Epidermal melanocyte (primary cell): ENCODE data around the gene PKDREJ.
A peak's percentile ranks its signal among the peaks of the same experiment; 100 is the strongest.
"Not testable (repeated sequence)": the region's sequence is repeated elsewhere in the genome, so short reads cannot be mapped to it uniquely, and the experiment has no call there.

Experiments used
- DNase-seq: peaks from one replicate; pipeline ENCODE4 v3.0.0; 2011; ENCODE audit warnings: low spot score; ENCODE audit not compliant: insufficient read length

Gene PKDREJ

GRCh38 chr22:46263216-46263590, at the start of gene PKDREJ:
Gene PKDREJ (minus strand): TSS chr22:46263343. CDS start chr22:46263322, 21 bp downstream.
- DNase-seq: no peak

GRCh38 chr22:46312848-46313247, 49.7 kb upstream of the PKDREJ start:
- not testable (repeated sequence) for DNase-seq

GRCh38 chr22:46312056-46312455, 48.9 kb upstream of the PKDREJ start:
- DNase-seq: no peak

DNA sequence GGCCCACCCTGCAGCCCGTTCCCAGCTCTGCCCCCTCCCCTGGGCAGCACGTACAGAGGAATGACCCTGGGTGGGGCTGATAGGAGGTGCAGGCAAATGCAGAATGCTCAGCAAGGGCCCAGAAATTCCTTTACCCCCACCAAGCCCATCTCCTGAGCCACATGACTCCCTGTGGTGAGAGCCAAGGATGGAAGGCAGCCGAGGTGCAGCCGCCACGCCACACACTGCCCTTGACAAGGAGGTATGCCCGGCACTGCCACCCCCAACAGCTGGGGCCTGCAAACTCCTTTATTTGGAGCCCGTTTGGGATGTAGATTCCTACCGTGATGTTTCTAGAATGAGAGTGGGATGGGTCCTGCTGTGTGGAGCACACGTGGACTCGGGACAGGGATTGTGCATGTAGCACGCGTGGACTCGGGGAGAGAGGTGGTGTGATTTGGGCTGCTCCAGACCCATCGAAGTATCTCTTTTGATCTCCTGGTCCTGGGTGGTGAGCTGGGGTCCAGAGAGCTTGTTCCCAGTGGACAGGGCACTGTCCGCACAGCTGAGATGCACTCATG, 46.5 kb upstream of the PKDREJ start:
- no peak for DNase-seq

DNA sequence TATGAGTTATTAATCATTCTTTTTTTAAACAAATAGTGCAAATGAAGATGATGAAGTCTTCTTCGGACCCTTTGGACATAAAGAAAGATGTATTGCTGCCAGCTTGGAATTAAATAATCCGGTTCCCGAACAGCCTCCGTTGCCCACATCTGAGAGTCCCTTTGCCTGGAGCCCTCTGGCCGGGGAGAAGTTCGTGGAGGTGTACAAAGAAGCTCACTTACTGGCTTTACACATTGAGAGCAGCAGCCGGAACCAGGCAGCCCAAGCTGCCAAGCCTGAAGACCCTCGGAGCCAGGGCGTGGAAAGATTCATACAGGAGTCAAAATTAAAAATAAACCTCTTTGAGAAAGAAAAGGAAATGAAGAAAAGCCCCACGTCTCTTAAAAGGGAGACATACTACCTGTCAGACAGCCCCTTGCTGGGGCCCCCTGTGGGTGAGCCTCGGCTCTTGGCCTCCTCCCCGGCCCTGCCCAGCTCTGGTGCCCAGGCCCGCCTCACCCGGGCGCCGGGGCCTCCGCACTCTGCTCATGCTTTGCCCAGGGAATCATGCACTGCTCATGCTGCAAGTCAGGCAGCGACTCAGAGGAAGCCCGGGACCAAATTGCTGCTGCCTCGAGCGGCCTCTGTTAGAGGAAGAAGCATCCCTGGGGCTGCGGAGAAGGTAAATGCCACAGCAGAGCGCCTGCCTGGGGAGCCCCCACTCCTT, 45.3 kb upstream of the PKDREJ start:
- no peak for DNase-seq

DNA sequence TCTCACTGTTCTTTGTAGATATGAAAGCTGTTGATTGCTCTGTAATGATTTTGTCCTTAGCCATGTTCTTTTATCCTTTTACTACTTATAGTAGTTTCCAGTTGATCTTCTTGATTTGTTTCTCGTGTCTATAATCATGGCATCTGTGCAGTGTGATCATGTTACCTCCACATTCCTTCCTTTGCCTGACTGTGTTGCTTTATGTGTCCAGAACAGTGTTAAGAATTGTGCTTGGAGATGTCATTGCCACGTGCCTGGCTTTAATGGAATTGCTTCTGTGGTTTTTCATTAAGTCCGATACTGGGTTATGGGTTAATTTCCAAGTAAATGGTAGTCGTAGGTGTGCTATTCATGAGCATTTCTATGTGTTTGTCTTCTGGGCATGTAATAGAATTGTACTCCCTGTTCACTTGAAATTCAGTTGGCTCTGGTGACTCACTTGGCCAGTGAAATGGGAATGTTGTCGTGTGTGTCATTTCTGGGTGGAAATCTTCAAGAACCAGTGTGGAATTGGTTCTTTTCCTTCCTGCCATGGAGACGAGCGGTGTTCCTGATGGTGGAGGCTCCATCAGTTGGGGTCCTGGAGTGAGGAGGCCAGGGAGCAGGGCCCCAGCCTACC, 40.3 kb upstream of the PKDREJ start:
- no peak for DNase-seq

- DNase-seq: no peak
Observed at GRCh38 chr22:46300491-46300890, 37.3 kb upstream of the PKDREJ start.

DNA sequence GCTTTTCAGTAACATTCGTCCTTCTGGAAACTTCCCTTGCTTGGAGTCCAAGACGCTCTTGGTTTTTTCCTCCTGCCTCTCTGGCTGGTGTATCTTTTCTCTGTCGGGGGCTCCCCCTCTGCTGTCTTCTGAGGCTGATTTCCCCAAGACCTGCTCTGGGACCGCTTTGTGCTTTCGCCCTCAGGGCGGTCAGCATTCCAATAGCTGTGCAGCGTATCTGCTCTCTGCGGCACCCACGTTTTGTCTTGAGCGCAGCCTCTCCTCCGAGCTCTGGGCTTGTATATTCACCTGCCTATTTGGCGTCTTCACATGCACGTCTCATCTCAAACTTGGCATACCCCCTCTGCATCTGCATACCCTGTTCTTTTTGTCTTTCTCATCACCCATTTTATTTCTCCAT, 36.0 kb upstream of the PKDREJ start:
- DNase-seq: no peak

DNA sequence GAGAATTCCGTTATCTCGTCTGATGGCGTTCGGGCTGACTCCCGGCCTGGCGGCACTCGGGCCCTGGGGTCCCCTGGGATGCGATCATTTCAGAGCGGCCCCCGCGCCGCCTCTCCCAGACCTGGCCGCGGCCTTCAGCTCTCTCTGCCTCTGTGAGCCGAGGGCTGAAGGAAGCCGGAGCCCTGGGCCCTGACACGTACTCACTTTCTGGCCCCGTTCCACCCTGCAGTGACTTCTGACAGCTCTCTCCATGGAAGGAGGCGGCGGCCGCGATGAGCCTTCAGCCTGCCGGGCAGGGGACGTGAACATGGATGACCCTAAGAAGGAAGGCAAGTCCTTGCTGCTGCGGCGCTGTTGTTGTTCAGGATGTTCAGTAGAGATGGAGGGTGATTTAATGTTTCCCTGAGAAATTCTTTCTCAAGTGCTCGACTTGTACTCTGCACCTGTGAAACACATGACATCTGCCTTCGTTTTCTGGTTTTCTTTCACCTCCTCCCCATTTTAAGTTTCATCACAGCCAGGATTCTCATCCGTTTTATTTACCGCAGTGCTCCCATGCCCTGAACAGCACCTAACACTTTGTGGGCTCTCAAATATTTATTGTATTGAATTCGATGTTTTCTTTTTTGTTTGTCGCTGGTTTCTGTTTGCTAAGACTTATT, 34.1 kb upstream of the PKDREJ start:
- no peak for DNase-seq

- DNase-seq: peak; percentile 99
Observed at GRCh38 chr22:46296257-46297150, 33.4 kb upstream of the PKDREJ start, which contains the start of gene GTSE1. Gene GTSE1 (plus strand): TSS chr22:46296870. CDS start chr22:46297401, 531 bp downstream.

- DNase-seq: no peak
Observed at GRCh38 chr22:46295277-46295971, 32.3 kb upstream of the PKDREJ start.

DNA sequence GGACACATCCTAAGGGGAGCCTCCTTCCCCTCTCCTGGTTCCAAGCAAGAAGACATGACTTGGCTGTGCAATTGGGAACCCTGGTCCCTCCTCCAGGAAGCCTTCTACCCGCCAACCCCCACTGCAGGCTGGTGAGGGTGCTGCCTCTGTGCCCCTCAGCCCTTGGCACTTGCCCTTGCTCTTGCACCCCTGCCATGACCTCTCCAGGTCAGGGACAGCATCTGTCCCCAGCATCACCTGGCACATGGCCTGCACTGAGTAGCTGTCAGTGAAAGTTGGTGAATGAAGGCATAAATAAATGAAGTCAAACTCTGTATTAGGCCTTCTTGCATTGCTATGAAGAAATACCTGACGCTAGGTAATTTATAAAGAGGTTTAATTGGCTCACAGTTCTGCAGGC, 31.6 kb upstream of the PKDREJ start:
- no peak for DNase-seq

GRCh38 chr22:46293577-46294260, 30.6 kb upstream of the PKDREJ start:
- peak; percentile 61 for DNase-seq

DNA sequence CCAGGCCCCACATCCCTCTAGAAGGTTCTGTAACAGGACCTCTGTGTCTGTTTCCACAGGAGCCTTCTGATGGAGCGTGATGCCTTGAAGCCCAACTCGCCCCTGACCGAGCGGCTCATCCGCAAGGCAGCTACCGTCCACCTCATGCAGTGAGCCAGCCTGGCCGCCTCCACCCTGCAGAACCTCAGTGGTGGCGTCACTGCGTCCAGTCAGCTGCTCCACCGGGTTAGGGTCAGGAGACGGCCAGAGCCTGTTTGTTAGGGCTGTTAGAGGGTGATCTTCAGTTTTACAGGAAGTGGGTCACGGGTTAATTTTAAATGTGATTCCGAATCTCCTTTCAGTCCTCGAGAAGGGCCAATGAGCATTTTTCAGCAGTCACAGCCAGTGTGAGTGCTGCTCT, 29.6 kb upstream of the PKDREJ start:
- DNase-seq: no peak

- DNase-seq: no peak
Observed at GRCh38 chr22:46292173-46292572, 29.0 kb upstream of the PKDREJ start.

DNA sequence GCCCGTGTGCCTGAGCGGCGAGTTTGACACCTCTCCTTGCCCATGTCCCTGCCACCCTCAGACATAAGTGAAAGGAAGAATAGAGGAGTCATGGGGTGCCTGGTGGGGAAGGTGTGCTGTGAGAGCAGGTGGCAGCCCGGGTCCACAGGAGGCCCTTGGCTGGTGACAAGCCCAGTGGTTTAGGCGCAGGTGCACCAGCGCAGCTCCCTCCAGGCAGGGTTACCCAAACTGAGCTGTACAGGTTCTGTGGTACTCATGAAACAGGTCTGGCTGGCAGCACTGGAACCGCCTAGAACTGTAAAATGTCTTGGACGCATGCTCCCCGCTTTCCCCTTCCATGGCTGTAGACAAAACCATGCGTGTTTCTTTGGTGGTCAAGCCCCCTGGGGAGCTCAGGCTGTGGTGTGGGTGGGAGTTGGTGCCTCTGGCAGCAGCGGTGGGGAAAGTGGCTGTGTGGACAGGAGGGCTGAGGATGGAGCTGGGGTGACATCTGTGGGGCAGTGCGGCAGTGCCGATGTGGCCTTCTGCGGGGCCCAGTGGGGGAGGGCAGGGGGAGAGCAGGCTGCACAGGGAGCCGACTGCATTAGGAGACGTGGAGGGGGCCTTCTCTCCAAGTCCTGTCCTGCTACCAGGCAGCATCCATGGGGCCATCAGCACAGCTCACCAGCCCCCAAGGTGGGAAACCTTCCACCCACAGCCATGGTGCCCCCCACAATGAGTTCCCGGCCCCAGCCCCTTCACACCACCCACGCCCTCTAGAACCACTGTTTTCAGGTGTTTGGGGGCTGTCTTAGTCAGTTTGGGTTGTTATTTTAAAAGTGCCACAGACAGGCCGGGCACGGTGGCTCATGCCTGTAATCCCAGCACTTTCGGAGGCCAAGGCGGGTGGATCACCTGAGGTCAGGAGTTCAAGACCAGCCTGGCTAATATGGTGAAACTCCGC, 28.0 kb upstream of the PKDREJ start:
- no peak for DNase-seq

DNA sequence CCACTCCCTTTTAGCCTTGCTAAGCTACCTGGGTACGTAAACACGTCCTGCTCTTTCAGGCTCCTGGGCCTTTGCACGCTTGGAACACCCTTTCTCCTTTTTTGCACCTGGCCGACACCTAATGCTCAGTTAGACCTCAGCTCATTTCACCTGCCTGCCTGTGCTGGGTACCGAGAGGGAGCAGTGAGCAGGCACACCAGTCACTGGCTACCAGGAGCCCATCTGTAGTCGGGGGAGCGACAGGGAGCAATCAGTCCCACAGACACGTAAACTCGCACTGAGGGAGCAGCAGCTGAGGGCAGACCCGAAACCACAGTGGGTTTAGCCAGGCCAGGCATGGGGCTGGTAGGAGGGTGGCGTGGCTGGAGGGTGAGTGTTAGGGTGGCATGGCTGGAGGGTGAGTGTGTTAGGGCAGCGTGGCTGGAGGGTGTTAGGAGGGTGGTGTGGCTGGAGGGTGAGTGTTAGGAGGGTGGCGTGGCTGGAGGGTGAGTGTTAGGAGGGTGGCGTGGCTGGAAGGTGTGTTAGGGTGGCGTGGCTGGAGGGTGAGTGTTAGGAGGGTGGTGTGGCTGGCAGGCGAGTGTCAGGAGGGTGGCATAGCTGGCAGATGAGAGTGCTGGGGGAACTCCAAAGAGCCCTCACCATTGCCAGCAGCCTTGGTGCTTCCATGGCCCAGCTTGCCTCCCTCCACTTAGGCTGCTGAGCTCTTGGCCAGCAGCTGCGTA, 27.1 kb upstream of the PKDREJ start:
- no peak for DNase-seq

DNA sequence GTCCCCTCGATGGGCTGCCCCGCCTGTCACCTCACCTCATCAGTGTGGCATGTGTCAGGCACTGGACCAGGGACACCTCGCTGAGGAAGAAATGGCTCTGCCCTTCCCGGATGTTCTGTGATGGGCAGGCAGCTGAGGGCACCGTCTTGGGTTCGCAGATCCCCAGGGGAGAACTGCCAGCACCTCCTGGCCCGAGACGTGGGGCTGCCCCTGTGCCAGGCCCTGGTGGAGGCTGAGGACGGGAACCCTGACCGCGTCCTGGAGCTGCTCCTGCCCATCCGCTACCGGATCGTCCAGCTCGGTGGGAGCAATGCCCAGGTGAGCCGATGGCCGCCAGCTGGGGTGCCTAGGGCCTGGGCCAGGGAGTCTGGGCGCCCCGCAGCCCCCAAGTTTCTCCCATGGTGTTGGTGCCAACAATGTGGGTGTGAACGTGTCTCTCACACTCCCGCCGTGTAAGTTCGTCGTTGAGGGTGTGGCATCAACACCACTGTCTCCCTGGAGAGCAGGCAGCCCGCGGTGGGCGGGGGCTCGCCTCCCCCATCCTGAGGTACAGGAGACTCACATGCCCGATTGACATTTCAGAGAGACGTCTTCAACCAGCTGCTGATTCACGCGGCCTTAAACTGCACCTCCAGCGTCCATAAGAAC, 26.2 kb upstream of the PKDREJ start:
- no peak for DNase-seq
